ENCODE results near the gene GPATCH3. TPM values are rescaled to one million over a fixed set of nuclear protein-coding genes. Genes with fewer than 3 reads are reported as not detected.

The GPATCH3 gene
- polyA plus RNA-seq, 1 of the 3 experiments (the other 2 are of a cell fraction), result 11.1 TPM

DNA sequence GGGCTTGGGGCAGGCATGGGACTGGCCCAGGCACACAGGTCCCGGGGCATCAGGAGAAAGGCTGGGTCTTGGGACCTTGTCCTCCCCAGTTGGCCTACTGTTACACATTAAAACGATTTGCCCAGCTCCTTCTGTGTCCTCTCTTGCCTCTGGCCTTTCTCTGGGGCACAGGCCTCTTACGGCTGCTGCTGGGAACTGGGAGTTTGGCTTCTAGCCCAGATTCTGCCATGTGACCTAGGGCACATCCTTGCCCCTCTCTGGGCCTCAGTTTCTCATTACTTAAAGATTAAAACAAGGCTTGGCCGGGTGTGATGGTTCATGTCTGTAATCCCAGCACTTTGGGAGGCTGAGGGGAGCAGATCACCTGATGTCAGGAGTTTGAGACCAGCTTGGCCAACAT is 46.0 kb upstream of the GPATCH3 start (continued):
- no peak for TF ChIP-seq IRF3 (IDR thresholded peaks at IDR 0.05; ENCODE audit: low read depth, low read length)
- no peak for TF ChIP-seq NFIC (IDR thresholded peaks at IDR 0.05; ENCODE audit: borderline replicate concordance)
- no peak for TF ChIP-seq GABPA (IDR thresholded peaks at IDR 0.05; ENCODE audit: low read depth)
- TF ChIP-seq, protein P1, sequence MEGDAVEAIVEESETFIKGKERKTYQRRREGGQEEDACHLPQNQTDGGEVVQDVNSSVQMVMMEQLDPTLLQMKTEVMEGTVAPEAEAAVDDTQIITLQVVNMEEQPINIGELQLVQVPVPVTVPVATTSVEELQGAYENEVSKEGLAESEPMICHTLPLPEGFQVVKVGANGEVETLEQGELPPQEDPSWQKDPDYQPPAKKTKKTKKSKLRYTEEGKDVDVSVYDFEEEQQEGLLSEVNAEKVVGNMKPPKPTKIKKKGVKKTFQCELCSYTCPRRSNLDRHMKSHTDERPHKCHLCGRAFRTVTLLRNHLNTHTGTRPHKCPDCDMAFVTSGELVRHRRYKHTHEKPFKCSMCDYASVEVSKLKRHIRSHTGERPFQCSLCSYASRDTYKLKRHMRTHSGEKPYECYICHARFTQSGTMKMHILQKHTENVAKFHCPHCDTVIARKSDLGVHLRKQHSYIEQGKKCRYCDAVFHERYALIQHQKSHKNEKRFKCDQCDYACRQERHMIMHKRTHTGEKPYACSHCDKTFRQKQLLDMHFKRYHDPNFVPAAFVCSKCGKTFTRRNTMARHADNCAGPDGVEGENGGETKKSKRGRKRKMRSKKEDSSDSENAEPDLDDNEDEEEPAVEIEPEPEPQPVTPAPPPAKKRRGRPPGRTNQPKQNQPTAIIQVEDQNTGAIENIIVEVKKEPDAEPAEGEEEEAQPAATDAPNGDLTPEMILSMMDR (IDR thresholded peaks at IDR 0.05), result no peak
- TF ChIP-seq MXI1 (IDR thresholded peaks at IDR 0.05; ENCODE audit: low read depth, low read length), result no peak
- TF ChIP-seq RFX5 (IDR thresholded peaks at IDR 0.05; ENCODE audit: low read length), result no peak
- no peak for TF ChIP-seq RXRA (IDR thresholded peaks at IDR 0.05; ENCODE audit: borderline replicate concordance, low read depth)
- no peak for TF ChIP-seq CHD2 (IDR thresholded peaks at IDR 0.05; ENCODE audit: low read length, partially characterized antibody)
- no peak for TF ChIP-seq RAD21 (IDR thresholded peaks at IDR 0.05; ENCODE audit: low read length)
- no peak for TF ChIP-seq TEAD4 (IDR thresholded peaks at IDR 0.05; ENCODE audit: borderline replicate concordance, insufficient read depth)

DNA sequence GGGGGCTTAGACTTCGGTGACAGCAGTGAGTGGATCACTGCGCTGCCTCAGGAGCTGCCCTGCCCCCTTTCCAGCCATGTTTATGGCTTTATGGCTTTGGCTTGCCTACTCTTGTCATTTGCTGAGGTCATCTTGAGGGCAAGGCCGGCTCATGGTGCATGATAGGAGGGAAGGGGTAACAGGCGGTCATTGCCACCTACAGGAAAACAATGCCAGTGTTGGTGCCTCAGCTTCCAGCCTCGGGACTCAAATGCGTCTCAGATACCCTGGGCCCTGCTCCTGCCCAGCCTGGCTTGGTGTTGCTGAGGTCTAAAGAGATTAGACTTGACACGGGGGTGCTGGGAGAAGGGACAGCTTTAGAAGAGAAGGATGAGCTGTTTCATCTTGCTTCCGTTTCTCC is 45.5 kb upstream of the GPATCH3 start:
- Histone ChIP-seq H3K4me3 (ENCODE audit: low read depth in 2 of 2, low read length in 1 of 2) (no peak overlapping the region), H4K20me1 (ENCODE audit: insufficient read depth) (0 out of 2 replicates have a peak, but pooled peaks cover 4% of the 10 kb centered on the region), H3K4me2 (no peak overlapping the region), H3K9me3 (no peaks in the 10 kb centered on the region), H3K27ac (ENCODE audit: low read depth in 2 of 2, low read length in 1 of 2) (no peak overlapping the region), H3K4me1 (ENCODE audit: control insufficient read depth in 1 of 2, insufficient read depth in 2 of 2, low read depth in 1 of 2, low read length in 1 of 2) (peaks cover 0 to 3% of the 10 kb centered on the region in 2 experiments; a peak in 1 of 4 replicates), H3K36me3 (replicated peaks in 1 of 2; ENCODE audit: control insufficient read depth in 1 of 2, insufficient read depth in 2 of 2, low read length in 1 of 2) (peaks cover 26 to 28% of the 10 kb centered on the region in 2 experiments), H3K27me3 (ENCODE audit: insufficient read depth) (no peaks in the 10 kb centered on the region), H3K9me2 (no peaks in the 10 kb centered on the region), H2AFZ (ENCODE audit: low read depth) (no peak overlapping the region), H3K79me2 (ENCODE audit: insufficient read depth) (0 out of 2 replicates have a peak, but pooled peaks cover 6% of the 10 kb centered on the region), H3K9ac (no peak overlapping the region), H3F3A (replicated peaks; ENCODE audit: insufficient read depth) (peaks cover 8% of the 10 kb centered on the region)
- ChIA-PET POLR2A (no interaction called here), CTCF (interaction anchor here (1.1 kb wide), 1 partner anchor 36 kb away, joined by 3 read pairs; no protein-coding TSS in a partner anchor)
- no peak for DNase-seq
- 81% methylated on average over 5 of the region's 8 CpGs for WGBS (ENCODE audit: low lambda C conversion rate)
- TF ChIP-seq NRF1 (IDR thresholded peaks at IDR 0.05; ENCODE audit: low read depth, low read length) (no peak), TEAD4 (IDR thresholded peaks at IDR 0.05; ENCODE audit: borderline replicate concordance, insufficient read depth) (no peak), NFIC (IDR thresholded peaks at IDR 0.05; ENCODE audit: borderline replicate concordance) (no peak), RXRA (IDR thresholded peaks at IDR 0.05; ENCODE audit: borderline replicate concordance, low read depth) (no peak), REST (IDR thresholded peaks at IDR 0.05; ENCODE audit: low read depth, low read length) (no peak), CHD2 (IDR thresholded peaks at IDR 0.05; ENCODE audit: low read length, partially characterized antibody) (no peak), RAD21 (IDR thresholded peaks at IDR 0.05; ENCODE audit: low read length) (no peak), POLR2AphosphoS5 (IDR thresholded peaks at IDR 0.05; ENCODE audit: low read depth, low read length) (no peak), RFX5 (IDR thresholded peaks at IDR 0.05; ENCODE audit: low read length) (no peak), RCOR1 (IDR thresholded peaks at IDR 0.05; ENCODE audit: low read length) (no peak), SIN3A (IDR thresholded peaks at IDR 0.05; ENCODE audit: borderline replicate concordance, low read depth, low read length) (no peak), EP300 (IDR thresholded peaks at IDR 0.05; ENCODE audit: borderline replicate concordance in 1 of 2, low read depth in 1 of 2, low read length in 1 of 2) (no peak), TAF1 (IDR thresholded peaks at IDR 0.05; ENCODE audit: borderline replicate concordance, low read depth, low read length) (no peak)
- TF ChIP-seq, protein P2, sequence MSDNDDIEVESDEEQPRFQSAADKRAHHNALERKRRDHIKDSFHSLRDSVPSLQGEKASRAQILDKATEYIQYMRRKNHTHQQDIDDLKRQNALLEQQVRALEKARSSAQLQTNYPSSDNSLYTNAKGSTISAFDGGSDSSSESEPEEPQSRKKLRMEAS (IDR thresholded peaks at IDR 0.05; ENCODE audit: low read depth), result no peak
- TF ChIP-seq, protein P3, sequence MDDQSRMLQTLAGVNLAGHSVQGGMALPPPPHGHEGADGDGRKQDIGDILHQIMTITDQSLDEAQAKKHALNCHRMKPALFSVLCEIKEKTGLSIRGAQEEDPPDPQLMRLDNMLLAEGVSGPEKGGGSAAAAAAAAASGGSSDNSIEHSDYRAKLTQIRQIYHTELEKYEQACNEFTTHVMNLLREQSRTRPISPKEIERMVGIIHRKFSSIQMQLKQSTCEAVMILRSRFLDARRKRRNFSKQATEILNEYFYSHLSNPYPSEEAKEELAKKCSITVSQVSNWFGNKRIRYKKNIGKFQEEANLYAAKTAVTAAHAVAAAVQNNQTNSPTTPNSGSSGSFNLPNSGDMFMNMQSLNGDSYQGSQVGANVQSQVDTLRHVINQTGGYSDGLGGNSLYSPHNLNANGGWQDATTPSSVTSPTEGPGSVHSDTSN (IDR thresholded peaks at IDR 0.05), result no peak
- TF ChIP-seq, protein P4, sequence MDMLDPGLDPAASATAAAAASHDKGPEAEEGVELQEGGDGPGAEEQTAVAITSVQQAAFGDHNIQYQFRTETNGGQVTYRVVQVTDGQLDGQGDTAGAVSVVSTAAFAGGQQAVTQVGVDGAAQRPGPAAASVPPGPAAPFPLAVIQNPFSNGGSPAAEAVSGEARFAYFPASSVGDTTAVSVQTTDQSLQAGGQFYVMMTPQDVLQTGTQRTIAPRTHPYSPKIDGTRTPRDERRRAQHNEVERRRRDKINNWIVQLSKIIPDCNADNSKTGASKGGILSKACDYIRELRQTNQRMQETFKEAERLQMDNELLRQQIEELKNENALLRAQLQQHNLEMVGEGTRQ (IDR thresholded peaks at IDR 0.05; ENCODE audit: borderline replicate concordance, low read depth, low read length), result no peak

Data from SK-N-SH (cell line).